ENCODE measurements around the gene SNCAIP.

DNA sequence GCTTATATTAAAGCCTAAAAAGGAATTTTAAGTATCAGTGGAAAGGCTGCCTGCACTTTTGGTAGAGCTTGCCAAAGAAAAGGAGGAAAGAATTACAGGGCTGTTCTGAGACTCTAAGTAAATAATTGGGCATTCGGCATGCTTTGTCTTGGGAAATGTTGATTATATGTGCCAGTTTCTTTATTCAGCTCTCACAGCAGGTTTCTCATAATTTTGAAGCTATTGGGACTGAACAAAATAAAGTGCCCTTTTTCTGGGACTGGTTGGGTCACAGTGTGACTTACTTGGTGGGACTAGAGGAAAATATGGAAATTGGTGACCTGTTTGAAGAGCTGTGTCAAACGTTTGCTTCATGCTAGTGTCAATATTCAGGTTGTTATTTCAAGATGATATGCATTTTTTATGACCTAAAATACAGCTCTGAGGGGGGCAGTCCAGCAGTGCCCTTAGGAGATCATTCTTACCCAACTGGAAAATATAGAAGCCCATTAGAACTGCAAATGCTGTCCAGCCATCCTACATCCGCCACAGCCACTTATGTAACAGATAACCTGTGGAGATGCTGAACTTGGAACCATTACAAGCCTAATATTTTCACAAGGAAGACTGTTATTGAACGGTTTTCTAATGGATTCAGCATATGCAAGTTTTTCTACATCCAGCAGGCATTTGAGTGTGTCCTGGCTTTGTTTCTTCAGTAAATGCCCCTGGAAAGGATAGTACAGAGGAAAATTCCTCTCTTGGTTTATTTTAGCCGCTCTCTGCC lies 122.4 kb downstream of the SNCAIP start:
- TF ChIP-seq POLR2A (IDR thresholded peaks at IDR 0.05; ENCODE audit: low read depth, low read length), result no peak
- no peak for TF ChIP-seq SPI1 (IDR thresholded peaks at IDR 0.05; ENCODE audit: low read depth, low read length)
- TF ChIP-seq POLR2AphosphoS5 (IDR thresholded peaks at IDR 0.05; ENCODE audit: low read depth, low read length), result no peak
